Fibroblast of skin of left quadriceps (primary cell): ENCODE measurements around the gene MACROD2.
"Not testable (repeated sequence)": the region's sequence is repeated elsewhere in the genome, so short reads cannot be mapped to it uniquely, and the experiment has no call there.

Experiments used
- DNase-seq, 2 experiments: peaks; one replicate each; pipeline ENCODE4 v3.0.0-alpha.2; 2013; ENCODE audit warnings: low read depth in 2 of 2

MACROD2 gene

GRCh38 chr20:15942130-15942529 is 1946.8 kb downstream of the MACROD2 start:
- no peak for DNase-seq

- peak; percentile 33 to 37 for DNase-seq
Observed at GRCh38 chr20:15945289-15945688, 1950.0 kb downstream of the MACROD2 start.

DNA sequence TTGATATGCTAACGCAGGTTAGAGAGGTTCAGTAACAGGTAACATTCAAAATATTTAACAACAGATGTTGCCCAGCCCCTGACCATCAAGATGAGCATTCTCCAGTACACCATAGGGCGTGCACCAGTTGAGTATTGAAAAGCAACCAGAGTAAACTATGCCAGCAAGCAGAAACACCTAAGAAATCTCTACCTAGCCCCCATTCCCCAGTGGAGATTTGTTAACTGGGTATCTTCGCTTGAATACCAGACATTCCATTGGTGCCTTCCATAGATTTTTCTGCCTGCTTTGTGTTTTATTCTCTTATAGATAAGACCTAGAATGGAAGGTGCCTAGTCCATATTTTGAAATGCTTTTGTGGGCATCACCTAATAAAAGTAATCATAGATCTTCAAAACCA is 1954.1 kb downstream of the MACROD2 start:
- no peak for DNase-seq

- no peak for DNase-seq
Observed at GRCh38 chr20:15951658-15952057, 1956.3 kb downstream of the MACROD2 start.

GRCh38 chr20:15958142-15958541 is 1962.8 kb downstream of the MACROD2 start:
- no peak for DNase-seq

DNA sequence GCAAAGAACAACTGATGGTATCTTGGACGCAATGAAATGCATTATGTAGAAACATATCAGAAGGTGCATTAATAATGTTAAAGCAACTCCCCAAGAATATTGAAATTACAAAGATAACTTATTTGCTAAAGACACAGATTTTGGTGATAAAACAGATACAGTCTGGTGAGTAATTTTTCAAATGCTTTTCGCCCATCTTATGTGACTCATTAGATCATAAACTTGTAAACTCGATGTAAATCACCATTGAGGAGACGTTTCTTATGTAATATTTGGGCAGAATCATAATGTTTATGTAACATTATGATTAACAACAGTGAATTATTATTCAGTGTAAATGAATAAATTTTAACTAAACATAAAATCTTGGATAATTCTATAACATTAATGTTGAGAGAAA is 1969.8 kb downstream of the MACROD2 start:
- no peak for DNase-seq

DNA sequence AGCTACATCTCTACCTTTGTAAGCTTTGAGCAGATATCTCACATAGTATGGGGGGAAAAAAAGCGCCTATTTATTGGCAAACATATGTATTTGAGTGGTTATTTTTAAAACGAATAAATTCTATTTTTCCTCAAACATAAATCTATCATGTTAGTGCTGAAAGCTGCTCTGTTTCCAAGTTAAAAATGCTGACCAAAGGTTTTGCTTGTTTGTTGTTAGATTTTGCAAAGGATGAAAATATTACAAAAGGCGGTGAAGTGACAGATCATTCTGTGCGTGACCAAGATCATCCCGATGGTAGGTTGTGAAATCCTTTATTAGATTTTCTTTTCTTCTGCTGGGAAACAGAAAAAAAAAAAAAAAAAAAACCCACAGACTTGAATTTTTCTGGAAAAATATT is 1972.0 kb downstream of the MACROD2 start:
- no peak for DNase-seq

GRCh38 chr20:15976047-15976736 is 1980.9 kb downstream of the MACROD2 start:
- no peak for DNase-seq

DNA sequence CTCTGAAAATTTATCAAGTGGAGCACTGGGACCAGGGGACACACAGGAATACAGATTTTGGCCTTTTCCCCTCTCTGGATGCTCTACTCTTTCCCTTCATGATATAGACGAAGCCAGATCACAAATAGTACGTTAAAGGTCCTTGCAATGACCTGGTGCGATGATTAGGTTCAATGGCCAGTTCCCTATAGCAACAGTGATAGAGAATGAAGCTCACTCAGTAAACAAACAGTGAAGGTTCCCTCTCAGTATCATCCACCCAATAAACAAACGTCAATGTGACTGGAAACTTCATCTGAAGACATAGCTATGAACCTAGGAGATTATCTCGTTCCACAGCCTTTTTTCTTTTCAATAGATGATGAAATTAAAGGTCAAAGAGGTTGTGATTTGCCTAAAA is 1981.7 kb downstream of the MACROD2 start:
- no peak for DNase-seq

DNA sequence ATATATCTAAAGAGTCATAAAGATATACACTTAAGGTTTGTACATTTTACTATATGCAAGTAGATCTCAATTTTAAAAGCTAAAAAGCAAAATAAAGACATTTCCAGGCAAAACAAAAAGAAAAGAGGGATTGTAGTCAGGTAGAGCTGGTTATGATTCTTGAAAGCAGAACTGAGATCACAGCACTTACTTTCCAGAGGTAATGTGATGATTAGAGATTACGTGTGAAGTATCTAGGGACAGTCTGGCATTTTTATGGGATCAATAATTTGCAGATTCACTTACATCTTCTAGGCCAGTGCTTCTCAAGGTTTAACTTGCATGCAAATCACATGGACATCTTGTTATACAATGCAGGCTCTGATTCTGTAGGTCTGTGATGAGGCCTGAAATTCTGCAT is 1982.4 kb downstream of the MACROD2 start:
- DNase-seq, result no peak

GRCh38 chr20:15985494-15986368 is 1990.4 kb downstream of the MACROD2 start:
- not testable (repeated sequence) for DNase-seq

- no peak for DNase-seq
Observed at GRCh38 chr20:15986690-15987089, 1991.4 kb downstream of the MACROD2 start.

DNA sequence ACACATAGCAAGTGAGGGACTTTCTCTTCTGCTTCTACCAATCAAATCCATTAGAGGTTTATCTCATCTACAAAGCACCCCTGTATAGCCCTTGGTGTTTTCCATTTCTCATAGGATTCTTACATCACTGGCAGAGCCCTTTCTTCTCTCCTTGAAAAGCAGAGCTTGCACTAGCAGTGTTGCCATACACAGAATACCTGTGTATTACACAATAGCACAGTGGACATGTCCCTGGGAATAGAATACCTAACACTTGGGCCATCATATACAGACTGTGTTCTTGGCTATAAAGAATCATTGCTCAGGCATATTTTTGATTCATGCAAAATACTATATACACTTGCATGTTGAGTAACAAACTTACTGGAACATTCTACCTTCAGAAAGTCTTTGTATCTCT is 1996.0 kb downstream of the MACROD2 start:
- DNase-seq, result no peak

DNA sequence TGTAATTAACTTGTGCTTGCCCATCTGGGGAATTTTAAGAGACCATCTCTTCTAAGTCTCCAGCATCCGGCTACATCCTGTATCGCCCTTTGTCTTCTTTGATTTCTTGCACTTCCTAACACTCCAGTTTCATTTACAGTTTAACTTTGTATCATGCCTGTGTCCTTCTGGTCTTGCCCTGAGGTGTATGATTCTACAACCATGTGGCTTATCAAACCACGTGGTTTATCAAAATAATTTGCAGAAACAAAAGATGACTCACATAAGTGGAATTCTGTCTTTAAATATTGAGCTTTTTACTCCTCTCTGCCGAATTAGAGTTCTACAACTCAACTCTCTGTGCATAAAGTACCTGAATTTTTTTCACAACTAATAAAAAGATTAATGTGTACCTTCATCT is 1997.2 kb downstream of the MACROD2 start:
- DNase-seq, result no peak

- DNase-seq, result no peak
Observed at GRCh38 chr20:16000112-16000511, 2004.8 kb downstream of the MACROD2 start.

GRCh38 chr20:16001286-16001685 is 2006.0 kb downstream of the MACROD2 start:
- no peak for DNase-seq

DNA sequence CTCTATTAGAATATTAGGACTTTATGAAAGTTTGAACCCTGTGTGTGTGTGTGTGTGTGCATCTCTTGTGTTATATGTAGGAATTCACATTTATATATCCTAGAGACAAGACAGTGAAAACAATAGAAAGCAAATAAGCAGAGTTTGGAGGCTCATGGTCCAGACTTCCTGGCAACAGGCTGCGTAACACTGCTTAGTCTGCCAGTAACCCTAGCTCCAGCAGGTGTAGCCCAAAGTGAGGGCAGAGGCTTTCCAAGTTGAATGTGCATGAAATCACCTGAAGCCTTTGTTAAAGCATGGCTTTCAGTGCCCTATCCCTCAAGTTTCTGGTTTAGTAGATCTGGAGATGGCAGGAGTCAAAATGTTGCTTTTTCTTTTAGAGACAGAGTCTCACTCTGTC is 2008.0 kb downstream of the MACROD2 start:
- DNase-seq, result no peak

- no peak for DNase-seq
Observed at GRCh38 chr20:16004108-16004854, 2009.0 kb downstream of the MACROD2 start.

GRCh38 chr20:16005021-16005914 is 2010.0 kb downstream of the MACROD2 start:
- no peak for DNase-seq

GRCh38 chr20:16005915-16006493 is 2010.7 kb downstream of the MACROD2 start:
- DNase-seq, result no peak

- DNase-seq, result no peak
Observed at GRCh38 chr20:16007164-16007563, 2011.8 kb downstream of the MACROD2 start.
